Activated naive CD8-positive, alpha-beta T cell treated with anti-CD3 and anti-CD28 coated beads, Interleukin-2, amount 50 U/mL, for 24 hours (primary cell): Measurements from ENCODE around the gene HNRNPA2B1.

Experiments
- ATAC-seq: fragments of 150-1000 bp; cut with Tn5 transposase; one replicate; pipeline ENCODE4 v1.10.0; 2021
- DNase-seq: peaks from one replicate; pipeline ENCODE4 v3.0.0; 2021
- H3K27ac Mint-ChIP-seq: one replicate; pipeline ENCODE4 v1.8.0; 2021; ENCODE audit warnings: mild to moderate bottlenecking, mixed read lengths
- H3K27me3 Mint-ChIP-seq: one replicate; pipeline ENCODE4 v1.8.0; 2021; ENCODE audit warnings: mixed read lengths
- H3K36me3 Mint-ChIP-seq: one replicate; pipeline ENCODE4 v1.8.0; 2021; ENCODE audit warnings: low read depth, mixed read lengths
- H3K4me1 Mint-ChIP-seq: one replicate; pipeline ENCODE4 v1.8.0; 2021; ENCODE audit warnings: mixed read lengths
- H3K4me3 Mint-ChIP-seq: one replicate; pipeline ENCODE4 v1.8.0; 2021; ENCODE audit warnings: mild to moderate bottlenecking, moderate library complexity, mixed read lengths
- H3K9me3 Mint-ChIP-seq: one replicate; pipeline ENCODE4 v1.8.0; 2021; ENCODE audit warnings: mixed read lengths

Gene HNRNPA2B1

DNA sequence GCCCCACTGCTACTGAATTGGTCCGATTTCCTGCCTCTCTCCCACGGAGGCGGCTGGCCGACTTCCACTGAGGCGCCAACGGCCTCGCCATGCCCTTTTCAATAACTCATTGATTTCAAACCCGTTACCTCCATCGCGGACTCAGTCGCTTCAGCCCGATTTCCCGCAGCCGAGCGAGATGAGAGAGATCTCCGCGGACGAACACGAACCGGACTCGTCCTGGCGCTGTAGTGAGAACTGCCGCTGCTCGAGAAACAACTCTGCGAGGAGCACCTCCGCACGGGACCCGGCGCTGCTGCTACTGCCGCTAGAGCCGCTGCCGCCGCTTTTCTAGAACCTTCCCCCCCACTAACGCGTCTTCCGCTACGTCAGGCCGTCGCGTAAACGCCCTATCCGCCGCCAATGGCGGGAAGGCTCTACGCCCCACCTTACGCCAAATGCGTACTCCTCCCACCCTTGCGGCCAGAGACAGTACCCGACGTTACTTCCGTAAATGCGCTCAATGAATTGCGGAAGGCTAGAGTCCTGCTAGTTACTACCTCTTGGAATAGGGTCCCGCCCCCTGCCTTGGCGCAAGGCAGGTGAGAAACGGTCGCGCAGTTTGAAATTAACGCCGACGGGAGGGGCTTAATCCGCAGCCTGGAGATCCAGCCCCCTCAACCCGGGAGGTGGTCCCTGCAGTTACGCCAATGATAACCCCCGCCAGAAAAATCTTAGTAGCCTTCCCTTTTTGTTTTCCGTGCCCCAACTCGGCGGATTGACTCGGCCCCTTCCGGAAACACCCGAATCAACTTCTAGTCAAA is at the start of gene HNRNPA2B1:
HNRNPA2B1 (minus strand) TSS at position 303 of the 803 bp plus-strand sequence; CDS start at position 134, 169 bp downstream.
- H3K27me3 Mint-ChIP-seq = peaks cover 4% of the 10 kb centered on the region

GRCh38 chr7:26250239-26250638 is 49.7 kb upstream of the HNRNPA2B1 start:
- Mint-ChIP-seq H3K36me3 (no peaks in the 10 kb centered on the region), H3K9me3 (no peaks in the 10 kb centered on the region), H3K4me1 (no peaks in the 10 kb centered on the region), H3K27me3 (no peaks in the 10 kb centered on the region), H3K4me3 (no peak overlapping the region), H3K27ac (no peak overlapping the region)
- ATAC-seq = no peak
- DNase-seq = no peak

More for the DNA sequence above, at the start of gene HNRNPA2B1:
- peak; percentile 98 for DNase-seq
- Mint-ChIP-seq H3K9me3 (no peaks in the 10 kb centered on the region), H3K4me3 (peak within 1 kb of the TSS; percentile 99), H3K4me1 (peaks cover 51% of the 10 kb centered on the region), H3K36me3 (peaks cover 83% of the 10 kb centered on the region), H3K27ac (peak within 1 kb of the TSS; percentile 100)
- peak; percentile 75 for ATAC-seq

DNA sequence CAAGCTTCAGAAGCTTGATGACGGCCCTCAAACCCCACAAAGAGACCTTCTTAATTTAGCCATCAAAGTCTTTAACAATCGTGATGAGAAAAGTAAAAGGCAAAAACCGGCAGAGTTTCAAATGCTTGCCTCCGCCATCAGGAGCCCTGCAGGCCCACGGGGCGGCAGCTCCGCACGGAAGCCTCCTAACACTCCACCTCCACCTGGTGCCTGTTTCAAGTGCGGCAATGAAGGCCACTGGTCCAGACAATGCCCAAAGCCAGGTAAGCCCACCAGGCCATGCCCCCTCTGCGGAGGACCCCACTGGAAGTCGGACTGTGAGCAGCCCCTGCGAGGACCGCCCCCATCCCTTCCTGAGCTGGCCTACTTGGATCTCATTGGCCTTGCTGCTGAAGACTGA is 44.6 kb upstream of the HNRNPA2B1 start:
- H3K4me3 Mint-ChIP-seq = no peak overlapping the region
- no peaks in the 10 kb centered on the region for H3K36me3 Mint-ChIP-seq
- H3K4me1 Mint-ChIP-seq = no peaks in the 10 kb centered on the region
- ATAC-seq (no peak), DNase-seq (no peak)
- H3K27ac Mint-ChIP-seq = no peak overlapping the region
- no peaks in the 10 kb centered on the region for H3K9me3 Mint-ChIP-seq
- no peaks in the 10 kb centered on the region for H3K27me3 Mint-ChIP-seq

- H3K36me3 Mint-ChIP-seq = no peaks in the 10 kb centered on the region
Observed at GRCh38 chr7:26238032-26238431, 37.5 kb upstream of the HNRNPA2B1 start.

GRCh38 chr7:26237035-26237807 is 36.7 kb upstream of the HNRNPA2B1 start:
- Mint-ChIP-seq H3K4me1 (peaks cover 5% of the 10 kb centered on the region), H3K36me3 (no peaks in the 10 kb centered on the region), H3K27ac (no peak overlapping the region), H3K27me3 (no peaks in the 10 kb centered on the region), H3K4me3 (no peak overlapping the region), H3K9me3 (no peaks in the 10 kb centered on the region)
- no peak for DNase-seq
- peak; percentile 78 for ATAC-seq

More at GRCh38 chr7:26238032-26238431, 37.5 kb upstream of the HNRNPA2B1 start:
- H3K27ac Mint-ChIP-seq = no peak overlapping the region
- H3K4me1 Mint-ChIP-seq = peaks cover 5% of the 10 kb centered on the region
- ATAC-seq (no peak), DNase-seq (no peak)
- no peak overlapping the region for H3K4me3 Mint-ChIP-seq
- H3K27me3 Mint-ChIP-seq = no peaks in the 10 kb centered on the region
- no peaks in the 10 kb centered on the region for H3K9me3 Mint-ChIP-seq

DNA sequence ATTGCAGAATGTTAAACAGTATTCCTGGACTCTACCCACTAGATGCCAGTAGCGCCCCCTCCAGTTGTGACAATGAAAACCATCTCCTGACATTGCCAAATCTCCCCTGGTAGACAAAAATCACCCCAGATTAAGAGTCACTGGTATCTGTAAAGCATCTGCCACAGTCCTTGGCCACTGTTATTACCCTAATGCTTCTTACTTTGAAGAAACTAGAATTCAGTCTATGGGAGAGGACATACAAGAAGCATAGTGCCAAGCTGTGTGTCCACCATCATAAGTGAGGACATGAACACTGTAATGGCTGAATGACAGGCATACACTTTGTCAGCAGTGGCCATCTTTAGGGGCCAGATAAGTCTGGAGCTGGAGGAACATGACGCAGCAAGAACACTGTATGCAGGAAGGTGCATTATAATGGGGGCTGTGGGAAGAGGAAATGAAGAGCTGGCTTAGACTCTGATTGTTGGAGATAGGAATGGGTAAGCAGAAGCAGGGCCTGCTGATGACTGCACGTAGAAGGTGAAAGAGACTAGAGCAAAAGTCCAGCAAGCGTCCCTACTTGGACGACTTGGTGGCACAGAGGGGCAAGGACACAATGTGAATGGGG is 33.5 kb upstream of the HNRNPA2B1 start:
- H3K4me3 Mint-ChIP-seq = no peak overlapping the region
- no peak for ATAC-seq
- no peak overlapping the region for H3K27ac Mint-ChIP-seq
- H3K36me3 Mint-ChIP-seq = no peaks in the 10 kb centered on the region
- no peaks in the 10 kb centered on the region for H3K27me3 Mint-ChIP-seq
- no peak for DNase-seq
- H3K9me3 Mint-ChIP-seq = no peaks in the 10 kb centered on the region
- peaks cover 5% of the 10 kb centered on the region for H3K4me1 Mint-ChIP-seq

GRCh38 chr7:26227987-26228386 is 27.4 kb upstream of the HNRNPA2B1 start:
- H3K27ac Mint-ChIP-seq = no peak overlapping the region
- H3K9me3 Mint-ChIP-seq = no peaks in the 10 kb centered on the region
- no peak for DNase-seq
- peaks cover 2% of the 10 kb centered on the region for H3K27me3 Mint-ChIP-seq
- ATAC-seq = no peak
- H3K4me1 Mint-ChIP-seq = no peaks in the 10 kb centered on the region
- no peak overlapping the region for H3K4me3 Mint-ChIP-seq
- no peaks in the 10 kb centered on the region for H3K36me3 Mint-ChIP-seq

GRCh38 chr7:26224359-26224758 is 23.8 kb upstream of the HNRNPA2B1 start:
- no peaks in the 10 kb centered on the region for H3K4me1 Mint-ChIP-seq
- H3K4me3 Mint-ChIP-seq = no peak overlapping the region
- no peaks in the 10 kb centered on the region for H3K36me3 Mint-ChIP-seq
- no peak overlapping the region for H3K27ac Mint-ChIP-seq
- H3K9me3 Mint-ChIP-seq = no peaks in the 10 kb centered on the region
- H3K27me3 Mint-ChIP-seq = peaks cover 2% of the 10 kb centered on the region
- DNase-seq = no peak
- ATAC-seq = no peak

DNA sequence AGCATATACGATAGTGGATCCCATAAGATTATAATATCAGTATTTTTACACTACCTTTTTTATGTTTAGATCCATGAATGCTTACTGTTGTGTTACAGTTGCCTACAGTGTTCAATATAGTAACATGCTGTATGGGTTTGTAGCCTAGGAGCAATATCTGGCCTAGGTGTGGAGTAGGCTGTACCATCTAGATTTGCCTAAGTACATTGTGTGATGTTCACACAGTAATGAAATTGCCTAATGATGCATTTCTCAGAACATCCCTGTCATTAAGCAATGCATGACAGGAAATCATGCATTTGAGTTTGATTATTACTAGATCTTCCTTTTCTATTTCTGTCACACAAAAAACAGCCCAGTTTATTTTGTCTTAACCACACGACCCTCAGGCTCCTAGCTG is 15.5 kb upstream of the HNRNPA2B1 start:
- H3K4me3 Mint-ChIP-seq = no peak overlapping the region
- H3K27ac Mint-ChIP-seq = no peak overlapping the region
- no peaks in the 10 kb centered on the region for H3K27me3 Mint-ChIP-seq
- H3K9me3 Mint-ChIP-seq = no peaks in the 10 kb centered on the region
- peaks cover 27% of the 10 kb centered on the region for H3K36me3 Mint-ChIP-seq
- ATAC-seq (no peak), DNase-seq (no peak)
- H3K4me1 Mint-ChIP-seq = peaks cover 19% of the 10 kb centered on the region

GRCh38 chr7:26213807-26214515 is 13.4 kb upstream of the HNRNPA2B1 start:
- H3K36me3 Mint-ChIP-seq = peaks cover 48% of the 10 kb centered on the region
- H3K4me3 Mint-ChIP-seq = no peak overlapping the region
- no peak for ATAC-seq
- no peaks in the 10 kb centered on the region for H3K27me3 Mint-ChIP-seq
- H3K4me1 Mint-ChIP-seq = peaks cover 24% of the 10 kb centered on the region
- no peaks in the 10 kb centered on the region for H3K9me3 Mint-ChIP-seq
- no peak for DNase-seq
- H3K27ac Mint-ChIP-seq = peak overlapping the region; percentile 15

DNA sequence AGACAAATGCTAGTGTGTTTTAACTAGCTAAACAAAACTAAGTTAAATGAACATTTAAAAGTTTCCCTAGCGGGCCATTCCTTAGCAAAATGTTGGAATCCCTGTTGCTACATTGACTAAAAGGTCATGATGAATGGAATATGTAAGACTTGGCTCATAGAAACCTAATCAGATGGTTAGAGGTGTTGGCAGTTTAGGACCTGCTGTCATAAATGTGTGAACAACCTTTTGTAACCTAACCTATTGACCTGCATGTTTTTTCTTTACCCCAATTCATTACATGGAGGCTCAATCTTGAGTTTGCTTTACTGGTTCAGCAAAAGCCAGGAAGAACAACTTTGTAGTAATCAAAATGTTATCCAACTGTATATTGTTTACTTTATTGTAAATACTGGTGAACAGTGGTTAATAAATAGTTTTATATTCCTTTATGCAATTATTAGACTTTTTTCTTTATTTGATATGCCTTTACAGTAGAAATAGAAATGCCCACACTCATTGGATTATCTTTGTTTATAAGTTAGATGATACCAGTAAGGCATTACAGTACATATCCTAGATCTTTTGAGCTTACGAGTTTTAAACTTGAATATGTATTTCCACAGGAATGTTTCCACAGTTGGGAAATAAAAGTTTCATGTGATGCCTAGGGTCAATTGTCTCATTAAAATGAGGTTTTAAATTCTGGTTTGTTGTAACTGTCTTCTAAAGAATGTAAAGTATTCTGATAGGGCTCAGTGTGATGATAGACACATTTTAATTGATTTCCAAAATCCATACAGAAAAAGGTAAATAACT is 12.6 kb upstream of the HNRNPA2B1 start:
- Mint-ChIP-seq H3K36me3 (peaks cover 53% of the 10 kb centered on the region), H3K4me1 (peaks cover 26% of the 10 kb centered on the region), H3K4me3 (no peak overlapping the region), H3K27me3 (no peaks in the 10 kb centered on the region), H3K27ac (no peak overlapping the region), H3K9me3 (no peaks in the 10 kb centered on the region)
- no peak for DNase-seq
- no peak for ATAC-seq

- H3K27me3 Mint-ChIP-seq = no peaks in the 10 kb centered on the region
- H3K9me3 Mint-ChIP-seq = no peaks in the 10 kb centered on the region
- H3K36me3 Mint-ChIP-seq = peaks cover 89% of the 10 kb centered on the region
- no peak overlapping the region for H3K27ac Mint-ChIP-seq
- no peak for ATAC-seq
- no peak overlapping the region for H3K4me3 Mint-ChIP-seq
- H3K4me1 Mint-ChIP-seq = peaks cover 54% of the 10 kb centered on the region
- no peak for DNase-seq
Observed at GRCh38 chr7:26208040-26208439, 7.5 kb upstream of the HNRNPA2B1 start.

GRCh38 chr7:26203016-26203415 is 2.5 kb upstream of the HNRNPA2B1 start:
- DNase-seq (no peak), ATAC-seq (no peak)
- H3K27me3 Mint-ChIP-seq = peaks cover 4% of the 10 kb centered on the region
- H3K4me3 Mint-ChIP-seq = peak overlapping the region; percentile 92
- H3K9me3 Mint-ChIP-seq = no peaks in the 10 kb centered on the region
- H3K4me1 Mint-ChIP-seq = peaks cover 49% of the 10 kb centered on the region
- peak overlapping the region; percentile 93 for H3K27ac Mint-ChIP-seq
- H3K36me3 Mint-ChIP-seq = peaks cover 79% of the 10 kb centered on the region
